GM19351 (cell line): Measurements from ENCODE around the gene FKBP8.

Source experiments
- ATAC-seq: cut with Tn5 transposase; IDR thresholded peaks from one replicate; pipeline ENCODE4 v1.9.1; 2021; ENCODE audit warnings: mild to moderate bottlenecking, moderate library complexity; ENCODE audit not compliant: unreplicated experiment

FKBP8 gene

GRCh38 chr19:18487576-18488402 is 55.6 kb downstream of the FKBP8 start:
- ATAC-seq, result no peak

GRCh38 chr19:18486746-18487145 is 56.6 kb downstream of the FKBP8 start:
- no peak for ATAC-seq

- ATAC-seq, result no peak
Observed at GRCh38 chr19:18484992-18485391, 58.4 kb downstream of the FKBP8 start.

GRCh38 chr19:18483119-18483890 is 60.1 kb downstream of the FKBP8 start:
- ATAC-seq, result no peak
